ENCODE measurements around the gene RHOT1.
"Not testable (repeated sequence)": the region's sequence is repeated elsewhere in the genome, so short reads cannot be mapped to it uniquely, and the experiment has no call there.

Gene RHOT1

GRCh38 chr17:32127158-32127897 is 15.0 kb upstream of the RHOT1 start:
- WGBS (ENCODE audit: insufficient coverage): under 1% methylated on average over 24 of the region's 25 CpGs
- Histone ChIP-seq H3K27ac (ENCODE audit: insufficient read depth in 1 of 2, low read depth in 1 of 2, low read length in 2 of 2, poor library complexity in 1 of 2, severe bottlenecking in 2 of 2) (peak overlapping the region; percentile 54 to 76), H3K9me3 (ENCODE audit: control extremely low read depth in 1 of 5, control insufficient read depth in 4 of 5, insufficient read depth in 2 of 5, low read depth in 1 of 5, low read length in 4 of 5) (no peaks in the 10 kb centered on the region), H3K27me3 (replicated peaks in 2 of 5; ENCODE audit: control insufficient read depth in 4 of 5, insufficient read depth in 5 of 5, low read length in 4 of 5) (no peaks in the 10 kb centered on the region), H3K4me1 (ENCODE audit: control extremely low read depth in 1 of 4, control insufficient read depth in 4 of 4, insufficient read depth in 4 of 4, low read length in 3 of 4) (peaks cover 2 to 22% (median 8%) of the 10 kb centered on the region in 4 experiments), H3K36me3 (ENCODE audit: control insufficient read depth in 4 of 4, insufficient read depth in 4 of 4, low read length in 3 of 4) (peaks cover 0 to 3% (median 0%) of the 10 kb centered on the region in 4 experiments), H3K4me3 (ENCODE audit: control insufficient read depth in 1 of 7, extremely low read depth in 1 of 7, insufficient read depth in 4 of 7, low read depth in 2 of 7, low read length in 6 of 7) (peak overlapping the region; percentile 58 to 94 (median 82))
- DNase-seq: peak; percentile 79 to 91 (median 88)
- CTCF ChIA-PET: interaction anchor here (1.1 to 1.5 kb wide), 3 partner anchors 11 to 18 kb away, joined by 3 to 7 read pairs (median 3); no protein-coding TSS in a partner anchor
- POLR2A ChIA-PET: interaction anchor here (0.6 to 1.6 kb wide), 3 partner anchors 110 to 195 kb away, joined by 3 read pairs; partner anchors contain the start of gene LRRC37B

GRCh38 chr17:32128470-32128869 is 13.8 kb upstream of the RHOT1 start:
- POLR2A ChIA-PET: not testable (repeated sequence)
- H3K27ac ChIP-seq (ENCODE audit: insufficient read depth in 1 of 2, low read depth in 1 of 2, low read length in 2 of 2, poor library complexity in 1 of 2, severe bottlenecking in 2 of 2): peak overlapping the region in 1 of 2 experiments; percentile 76
- peak overlapping the region in 5 of 7 experiments; percentile 15 to 92 (median 82) for H3K4me3 ChIP-seq (ENCODE audit: control insufficient read depth in 1 of 7, extremely low read depth in 1 of 7, insufficient read depth in 4 of 7, low read depth in 2 of 7, low read length in 6 of 7)

GRCh38 chr17:32135497-32136117 is 6.7 kb upstream of the RHOT1 start:
- POLR2A ChIA-PET; H3K27me3 ChIP-seq (replicated peaks in 2 of 5; ENCODE audit: control insufficient read depth in 4 of 5, insufficient read depth in 5 of 5, low read length in 4 of 5); H3K9me3 ChIP-seq (ENCODE audit: control extremely low read depth in 1 of 5, control insufficient read depth in 4 of 5, insufficient read depth in 2 of 5, low read depth in 1 of 5, low read length in 4 of 5); H3K27ac ChIP-seq (ENCODE audit: insufficient read depth in 1 of 2, low read depth in 1 of 2, low read length in 2 of 2, poor library complexity in 1 of 2, severe bottlenecking in 2 of 2); H3K36me3 ChIP-seq (ENCODE audit: control insufficient read depth in 4 of 4, insufficient read depth in 4 of 4, low read length in 3 of 4); H3K4me3 ChIP-seq (ENCODE audit: control insufficient read depth in 1 of 7, extremely low read depth in 1 of 7, insufficient read depth in 4 of 7, low read depth in 2 of 7, low read length in 6 of 7): not testable (repeated sequence)
- 88% methylated on average over 2 of the region's 14 CpGs for WGBS (ENCODE audit: insufficient coverage)
- CTCF ChIA-PET: interaction anchor here (1.1 to 1.9 kb wide), 3 partner anchors 31 to 149 kb away, joined by 3 to 5 read pairs (median 4); no protein-coding TSS in a partner anchor
- DNase-seq: peak in 2 of 3 donors; percentile 26 to 36
- peaks cover 7 to 19% (median 13%) of the 10 kb centered on the region in 4 experiments for H3K4me1 ChIP-seq (ENCODE audit: control extremely low read depth in 1 of 4, control insufficient read depth in 4 of 4, insufficient read depth in 4 of 4, low read length in 3 of 4)

More at GRCh38 chr17:32128470-32128869, 13.8 kb upstream of the RHOT1 start:
- H3K4me1 ChIP-seq (ENCODE audit: control extremely low read depth in 1 of 4, control insufficient read depth in 4 of 4, insufficient read depth in 4 of 4, low read length in 3 of 4): peaks cover 2 to 22% (median 8%) of the 10 kb centered on the region in 4 experiments
- 88% methylated on average over 6 of the region's 7 CpGs for WGBS (ENCODE audit: insufficient coverage)
- CTCF ChIA-PET: interaction anchor here (1.1 to 1.5 kb wide), 3 partner anchors 9 to 14 kb away, joined by 3 to 7 read pairs (median 3); no protein-coding TSS in a partner anchor
- DNase-seq; H3K36me3 ChIP-seq (ENCODE audit: control insufficient read depth in 4 of 4, insufficient read depth in 4 of 4, low read length in 3 of 4); H3K9me3 ChIP-seq (ENCODE audit: control extremely low read depth in 1 of 5, control insufficient read depth in 4 of 5, insufficient read depth in 2 of 5, low read depth in 1 of 5, low read length in 4 of 5); H3K27me3 ChIP-seq (replicated peaks in 2 of 5; ENCODE audit: control insufficient read depth in 4 of 5, insufficient read depth in 5 of 5, low read length in 4 of 5): not testable (repeated sequence)

- peaks cover 12 to 27% (median 23%) of the 10 kb centered on the region in 4 experiments for H3K4me1 ChIP-seq (ENCODE audit: control extremely low read depth in 1 of 4, control insufficient read depth in 4 of 4, insufficient read depth in 4 of 4, low read length in 3 of 4)
- H3K4me3 ChIP-seq (ENCODE audit: control insufficient read depth in 1 of 7, extremely low read depth in 1 of 7, insufficient read depth in 4 of 7, low read depth in 2 of 7, low read length in 6 of 7): no peak overlapping the region
- WGBS (ENCODE audit: insufficient coverage): no CpG with 5 or more reads among the region's 1 CpG
- POLR2A ChIA-PET: no interaction called here
- DNase-seq: peak in 2 of 3 donors; percentile 59 to 76
- CTCF ChIA-PET: interaction anchor here (1.1 to 1.9 kb wide), 5 partner anchors 9 to 130 kb away, joined by 3 to 5 read pairs (median 4); no protein-coding TSS in a partner anchor
- no peak overlapping the region for H3K27ac ChIP-seq (ENCODE audit: insufficient read depth in 1 of 2, low read depth in 1 of 2, low read length in 2 of 2, poor library complexity in 1 of 2, severe bottlenecking in 2 of 2)
- no peaks in the 10 kb centered on the region for H3K27me3 ChIP-seq (replicated peaks in 2 of 5; ENCODE audit: control insufficient read depth in 4 of 5, insufficient read depth in 5 of 5, low read length in 4 of 5)
- no peaks in the 10 kb centered on the region for H3K9me3 ChIP-seq (ENCODE audit: control extremely low read depth in 1 of 5, control insufficient read depth in 4 of 5, insufficient read depth in 2 of 5, low read depth in 1 of 5, low read length in 4 of 5)
- H3K36me3 ChIP-seq (ENCODE audit: control insufficient read depth in 4 of 4, insufficient read depth in 4 of 4, low read length in 3 of 4): no peaks in the 10 kb centered on the region
Measured at GRCh38 chr17:32136856-32137255, 5.4 kb upstream of the RHOT1 start.

- H3K4me3 ChIP-seq (ENCODE audit: control insufficient read depth in 1 of 7, extremely low read depth in 1 of 7, insufficient read depth in 4 of 7, low read depth in 2 of 7, low read length in 6 of 7); DNase-seq; H3K36me3 ChIP-seq (ENCODE audit: control insufficient read depth in 4 of 4, insufficient read depth in 4 of 4, low read length in 3 of 4); H3K27me3 ChIP-seq (replicated peaks in 2 of 5; ENCODE audit: control insufficient read depth in 4 of 5, insufficient read depth in 5 of 5, low read length in 4 of 5); H3K9me3 ChIP-seq (ENCODE audit: control extremely low read depth in 1 of 5, control insufficient read depth in 4 of 5, insufficient read depth in 2 of 5, low read depth in 1 of 5, low read length in 4 of 5); POLR2A ChIA-PET; H3K27ac ChIP-seq (ENCODE audit: insufficient read depth in 1 of 2, low read depth in 1 of 2, low read length in 2 of 2, poor library complexity in 1 of 2, severe bottlenecking in 2 of 2): not testable (repeated sequence)
- H3K4me1 ChIP-seq (ENCODE audit: control extremely low read depth in 1 of 4, control insufficient read depth in 4 of 4, insufficient read depth in 4 of 4, low read length in 3 of 4): peaks cover 17 to 40% (median 31%) of the 10 kb centered on the region in 4 experiments
- CTCF ChIA-PET: interaction anchor here (0.7 to 1.6 kb wide), 3 partner anchors 9 to 137 kb away, joined by 3 to 5 read pairs (median 3); no protein-coding TSS in a partner anchor
- WGBS (ENCODE audit: insufficient coverage): 100% methylated on average over 3 of the region's 5 CpGs
Measured at GRCh38 chr17:32139504-32139903, 2.8 kb upstream of the RHOT1 start.

- H3K27ac ChIP-seq (ENCODE audit: insufficient read depth in 1 of 2, low read depth in 1 of 2, low read length in 2 of 2, poor library complexity in 1 of 2, severe bottlenecking in 2 of 2): peak overlapping the region; percentile 81 to 88
Measured at GRCh38 chr17:32141258-32141657, 1.0 kb upstream of the RHOT1 start.

More at GRCh38 chr17:32141258-32141657, 1.0 kb upstream of the RHOT1 start:
- Histone ChIP-seq H3K9me3 (ENCODE audit: control extremely low read depth in 1 of 5, control insufficient read depth in 4 of 5, insufficient read depth in 2 of 5, low read depth in 1 of 5, low read length in 4 of 5) (no peaks in the 10 kb centered on the region), H3K27me3 (replicated peaks in 2 of 5; ENCODE audit: control insufficient read depth in 4 of 5, insufficient read depth in 5 of 5, low read length in 4 of 5) (no peaks in the 10 kb centered on the region), H3K4me1 (ENCODE audit: control extremely low read depth in 1 of 4, control insufficient read depth in 4 of 4, insufficient read depth in 4 of 4, low read length in 3 of 4) (peaks cover 17 to 42% (median 31%) of the 10 kb centered on the region in 4 experiments), H3K36me3 (ENCODE audit: control insufficient read depth in 4 of 4, insufficient read depth in 4 of 4, low read length in 3 of 4) (peaks cover 0 to 3% (median 0%) of the 10 kb centered on the region in 4 experiments), H3K4me3 (ENCODE audit: control insufficient read depth in 1 of 7, extremely low read depth in 1 of 7, insufficient read depth in 4 of 7, low read depth in 2 of 7, low read length in 6 of 7) (peak overlapping the region in 6 of 7 experiments; percentile 70 to 90 (median 78))
- 0% methylated on average over 1 of the region's 3 CpGs for WGBS (ENCODE audit: insufficient coverage)
- ChIA-PET POLR2A (interaction anchor here (0.8 to 1.0 kb wide), 2 partner anchors 133 to 134 kb away, joined by 3 read pairs; partner anchors contain the start of gene LRRC37B), CTCF (interaction anchor here (0.8 to 2.0 kb wide), 7 partner anchors 9 to 133 kb away, joined by 3 to 6 read pairs (median 4); no protein-coding TSS in a partner anchor)
- DNase-seq: peak; percentile 92 to 94 (median 94)
